Neural cell (in vitro differentiated cells): ENCODE data around the gene NPAS3. TPM values are rescaled to one million over a fixed set of nuclear protein-coding genes. Genes with fewer than 3 reads are reported as not detected.
A peak's percentile ranks its signal among the peaks of the same experiment; 100 is the strongest.

Experiments
- H2AFZ ChIP-seq: fragments of 200-600, 300-800 bp; sonication (generic), shearing (Covaris generic); 2 replicates; pipeline ENCODE4 v1.6.0; 2014; ENCODE audit warnings: low read depth, mild to moderate bottlenecking, antibody characterized with exemption, low read length, moderate library complexity
- H3F3A ChIP-seq: fragments of 200-600 bp; shearing (Covaris generic); 2 replicates; pipeline ENCODE4 v1.6.1; 2016; ENCODE audit warnings: mild to moderate bottlenecking, moderate library complexity, mixed read lengths, antibody characterized with exemption, low read length; ENCODE audit not compliant: insufficient read depth, poor library complexity, severe bottlenecking
- H3K27ac ChIP-seq: fragments of 200-600, 300-800 bp; sonication (generic), shearing (Covaris generic); 2 replicates; pipeline ENCODE4 v1.5.1; 2014; ENCODE audit warnings: mild to moderate bottlenecking, low read length, moderate library complexity
- H3K27me3 ChIP-seq: fragments of 300-800, 200-600 bp; sonication (generic), shearing (Covaris generic); 2 replicates; pipeline ENCODE4 v1.6.0; 2014; ENCODE audit warnings: mild to moderate bottlenecking, low read depth, low read length, moderate library complexity; ENCODE audit not compliant: insufficient read depth
- H3K36me3 ChIP-seq: fragments of 300-800, 200-600 bp; sonication (generic), shearing (Covaris generic); 2 replicates; pipeline ENCODE4 v1.5.1; 2014; ENCODE audit warnings: mild to moderate bottlenecking, antibody characterized with exemption, low read length, moderate library complexity; ENCODE audit not compliant: insufficient read depth
- H3K4me2 ChIP-seq: fragments of 300-800, 200-600 bp; sonication (generic), shearing (Covaris generic); 2 replicates; pipeline ENCODE4 v1.6.0; 2014; ENCODE audit warnings: mild to moderate bottlenecking, low read length
- H3K4me3 ChIP-seq: fragments of 300-800, 200-600 bp; sonication (generic), shearing (Covaris generic); 2 replicates; pipeline ENCODE4 v1.5.1; 2014; ENCODE audit warnings: mild to moderate bottlenecking, low read length, moderate library complexity
- H3K79me2 ChIP-seq: fragments of 200-600 bp; shearing (Covaris generic); replicated peaks from 2 replicates; pipeline ENCODE4 v1.6.0; 2014; ENCODE audit warnings: mild to moderate bottlenecking, low read length, moderate library complexity; ENCODE audit not compliant: insufficient read depth
- H3K9ac ChIP-seq: fragments of 300-800, 200-600 bp; sonication (generic), shearing (Covaris generic); 2 replicates; pipeline ENCODE4 v1.6.1; 2016; ENCODE audit warnings: mild to moderate bottlenecking, low read length, mixed read lengths
- H3K9me2 ChIP-seq: fragments of 200-600 bp; shearing (Covaris generic); 2 replicates; pipeline ENCODE4 v1.6.1; 2016; ENCODE audit warnings: mild to moderate bottlenecking, low read length, mixed read lengths; ENCODE audit not compliant: insufficient read depth
- H3K9me3 ChIP-seq: fragments of 200-600, 300-800 bp; sonication (generic), shearing (Covaris generic); 2 replicates; pipeline ENCODE4 v1.6.1; 2016; ENCODE audit warnings: mild to moderate bottlenecking, mixed run types, low read length, moderate library complexity, mixed read lengths
- H4K20me1 ChIP-seq: fragments of 200-600 bp; shearing (Covaris generic); 2 replicates; pipeline ENCODE4 v1.6.1; 2016; ENCODE audit warnings: mild to moderate bottlenecking, mixed run types; ENCODE audit not compliant: insufficient read depth
- EP300 ChIP-seq: fragments of 450-650 bp; conservative IDR thresholded peaks from 2 replicates; pipeline ENCODE4 v1.6.1; 2014; ENCODE audit warnings: antibody characterized with exemption, mild to moderate bottlenecking, moderate library complexity; ENCODE audit not compliant: poor library complexity, severe bottlenecking
- EZH2 ChIP-seq: fragments of 200-600, 300-800 bp; shearing (Covaris generic), sonication (generic); IDR thresholded peaks from 2 replicates; pipeline ENCODE4 v1.6.1; 2014; ENCODE audit warnings: antibody characterized with exemption, low read length, borderline replicate concordance, mild to moderate bottlenecking; ENCODE audit not compliant: insufficient read depth, poor library complexity, severe bottlenecking
- MXI1 ChIP-seq: fragments of 450-650 bp; conservative IDR thresholded peaks from 2 replicates; pipeline ENCODE4 v1.6.1; 2014; ENCODE audit warnings: antibody characterized with exemption, mild to moderate bottlenecking; ENCODE audit not compliant: poor library complexity, severe bottlenecking
- POLR2AphosphoS5 ChIP-seq: IDR thresholded peaks from 2 replicates; pipeline ENCODE4 v1.6.1; 2012
- RAD21 ChIP-seq: fragments of 450-650 bp; conservative IDR thresholded peaks from 2 replicates; pipeline ENCODE4 v1.6.1; 2014; ENCODE audit warnings: antibody characterized with exemption, mild to moderate bottlenecking, moderate library complexity
- REST ChIP-seq: IDR thresholded peaks from 2 replicates; pipeline ENCODE4 v1.6.1; 2012; ENCODE audit warnings: borderline replicate concordance
- SMC3 ChIP-seq: fragments of 450-650 bp; conservative IDR thresholded peaks from 2 replicates; pipeline ENCODE4 v1.6.1; 2014; ENCODE audit warnings: antibody characterized with exemption, mild to moderate bottlenecking, moderate library complexity; ENCODE audit not compliant: poor library complexity
- TAF1 ChIP-seq: IDR thresholded peaks from 2 replicates; pipeline ENCODE4 v1.6.1; 2012; ENCODE audit warnings: low read depth
- polyA plus RNA-seq: library from polyadenylated mRNA; depleted of rRNA; stranded (reverse); fragments of >200 nt; gene quantifications from 2 replicates; pipeline ENCODE4 v1.2.3, GENCODE V29; 2014
- TF ChIP-seq, protein P1 (sequence below): fragments of 450-650 bp; IDR thresholded peaks from 2 replicates; pipeline ENCODE4 v1.5.1; 2014; ENCODE audit warnings: antibody characterized with exemption, mild to moderate bottlenecking, moderate library complexity; ENCODE audit not compliant: poor library complexity, severe bottlenecking

The NPAS3 gene
- polyA plus RNA-seq, 1 donor from 2014 or later = 1.3 TPM

- H3K27me3 ChIP-seq = no peaks in the 10 kb centered on the region
- H3K9me3 ChIP-seq = peaks cover 7% of the 10 kb centered on the region
- H3K9me2 ChIP-seq = no peaks in the 10 kb centered on the region
- no peak overlapping the region for H3K27ac ChIP-seq
- H3F3A ChIP-seq = no peaks in the 10 kb centered on the region
- no peak overlapping the region for H3K4me3 ChIP-seq
- H2AFZ ChIP-seq = no peak overlapping the region
- no peak overlapping the region for H3K4me2 ChIP-seq
- peaks cover 3% of the 10 kb centered on the region for H3K79me2 ChIP-seq
- no peak overlapping the region for H3K9ac ChIP-seq
- no peaks in the 10 kb centered on the region for H3K36me3 ChIP-seq
- TF ChIP-seq EZH2 (no peak), RAD21 (no peak), EP300 (no peak)
- no peaks in the 10 kb centered on the region for H4K20me1 ChIP-seq
Measured at GRCh38 chr14:33042591-33042990, 103.9 kb downstream of the NPAS3 start.

GRCh38 chr14:33045760-33046159 lies 107.1 kb downstream of the NPAS3 start:
- H3K27me3 ChIP-seq = no peaks in the 10 kb centered on the region
- no peak overlapping the region for H3K4me2 ChIP-seq
- no peak overlapping the region for H3K4me3 ChIP-seq
- H4K20me1 ChIP-seq = no peaks in the 10 kb centered on the region
- H3K9me2 ChIP-seq = no peaks in the 10 kb centered on the region
- H3K9ac ChIP-seq = no peak overlapping the region
- no peak overlapping the region for H2AFZ ChIP-seq
- no peaks in the 10 kb centered on the region for H3F3A ChIP-seq
- peaks cover 7% of the 10 kb centered on the region for H3K9me3 ChIP-seq
- H3K27ac ChIP-seq = no peak overlapping the region
- H3K79me2 ChIP-seq = peaks cover 3% of the 10 kb centered on the region
- no peaks in the 10 kb centered on the region for H3K36me3 ChIP-seq
- TF ChIP-seq SMC3 (no peak), EP300 (no peak), REST (no peak), TAF1 (no peak)

GRCh38 chr14:33052943-33053342 lies 114.3 kb downstream of the NPAS3 start:
- no peak overlapping the region for H3K27ac ChIP-seq
- TF ChIP-seq SMC3 = no peak
- no peak for TF ChIP-seq REST
- no peak for TF ChIP-seq POLR2AphosphoS5
- peak; percentile 11 for TF ChIP-seq EP300
- no peak for TF ChIP-seq MXI1
- TF ChIP-seq TAF1 = no peak
- TF ChIP-seq, protein P1, sequence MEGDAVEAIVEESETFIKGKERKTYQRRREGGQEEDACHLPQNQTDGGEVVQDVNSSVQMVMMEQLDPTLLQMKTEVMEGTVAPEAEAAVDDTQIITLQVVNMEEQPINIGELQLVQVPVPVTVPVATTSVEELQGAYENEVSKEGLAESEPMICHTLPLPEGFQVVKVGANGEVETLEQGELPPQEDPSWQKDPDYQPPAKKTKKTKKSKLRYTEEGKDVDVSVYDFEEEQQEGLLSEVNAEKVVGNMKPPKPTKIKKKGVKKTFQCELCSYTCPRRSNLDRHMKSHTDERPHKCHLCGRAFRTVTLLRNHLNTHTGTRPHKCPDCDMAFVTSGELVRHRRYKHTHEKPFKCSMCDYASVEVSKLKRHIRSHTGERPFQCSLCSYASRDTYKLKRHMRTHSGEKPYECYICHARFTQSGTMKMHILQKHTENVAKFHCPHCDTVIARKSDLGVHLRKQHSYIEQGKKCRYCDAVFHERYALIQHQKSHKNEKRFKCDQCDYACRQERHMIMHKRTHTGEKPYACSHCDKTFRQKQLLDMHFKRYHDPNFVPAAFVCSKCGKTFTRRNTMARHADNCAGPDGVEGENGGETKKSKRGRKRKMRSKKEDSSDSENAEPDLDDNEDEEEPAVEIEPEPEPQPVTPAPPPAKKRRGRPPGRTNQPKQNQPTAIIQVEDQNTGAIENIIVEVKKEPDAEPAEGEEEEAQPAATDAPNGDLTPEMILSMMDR = no peak
- no peak for TF ChIP-seq EZH2
- no peaks in the 10 kb centered on the region for H4K20me1 ChIP-seq
- H3F3A ChIP-seq = peaks cover 3% of the 10 kb centered on the region
- H3K9me3 ChIP-seq = no peaks in the 10 kb centered on the region
- H3K4me3 ChIP-seq = no peak overlapping the region
- no peaks in the 10 kb centered on the region for H3K36me3 ChIP-seq
- no peaks in the 10 kb centered on the region for H3K27me3 ChIP-seq
- H3K4me2 ChIP-seq = no peak overlapping the region
- H3K79me2 ChIP-seq = no peaks in the 10 kb centered on the region
- H2AFZ ChIP-seq = no peak overlapping the region
- no peak overlapping the region for H3K9ac ChIP-seq
- no peaks in the 10 kb centered on the region for H3K9me2 ChIP-seq
